CD14-positive monocyte (primary cell): ENCODE data around the gene WNT9B. TPM values are rescaled to one million over a fixed set of nuclear protein-coding genes. Genes with fewer than 3 reads are reported as not detected.

Experiments used
- DNase-seq, 3 donors: peaks; one replicate each; pipeline ENCODE4 v3.0.0-alpha.2; 2011 to 2022
- H2AFZ ChIP-seq: 2 replicates; pipeline ENCODE4 v1.6.0; 2012; ENCODE audit warnings: mild to moderate bottlenecking, low read depth, low read length, inconsistent platforms; ENCODE audit not compliant: insufficient read depth, poor library complexity, severe bottlenecking
- H3K27ac ChIP-seq, 2 donors: 1 replicate in 1 of 2; 2 replicates in 1 of 2; pipeline ENCODE4 v1.5.1; 2012 to 2013; ENCODE audit warnings: low read length in 2 of 2, control low read depth in 1 of 2, inconsistent platforms in 1 of 2, low read depth in 1 of 2, mild to moderate bottlenecking in 1 of 2
- H3K27me3 ChIP-seq, 2 donors: one replicate each; pipeline versions ENCODE4 v1.6.0 to v1.6.1; 2011 to 2013; ENCODE audit warnings: low read length in 2 of 2; ENCODE audit not compliant: control insufficient read depth in 2 of 2, insufficient read depth in 2 of 2
- H3K36me3 ChIP-seq, 2 donors: replicated peaks in 1 of 2; 1 replicate in 1 of 2; 2 replicates in 1 of 2; pipeline versions ENCODE4 v1.5.1 to v1.6.1; 2012 to 2013; ENCODE audit warnings: low read length in 2 of 2, control low read depth in 1 of 2, inconsistent platforms in 1 of 2, mild to moderate bottlenecking in 1 of 2; ENCODE audit not compliant: insufficient read depth in 2 of 2, control insufficient read depth in 1 of 2
- H3K4me1 ChIP-seq, 2 donors: 1 replicate in 1 of 2; 2 replicates in 1 of 2; pipeline versions ENCODE4 v1.5.1 to v1.6.1; 2012 to 2013; ENCODE audit warnings: low read length in 2 of 2, control low read depth in 1 of 2, inconsistent platforms in 1 of 2, mild to moderate bottlenecking in 1 of 2, moderate library complexity in 1 of 2; ENCODE audit not compliant: insufficient read depth in 2 of 2, control insufficient read depth in 1 of 2
- H3K4me2 ChIP-seq: replicated peaks from 2 replicates; pipeline ENCODE3; 2012; ENCODE audit warnings: low read length, moderate library complexity, mild to moderate bottlenecking; ENCODE audit not compliant: poor library complexity, severe bottlenecking; ENCODE audit errors: extremely low read depth
- H3K4me3 ChIP-seq, 3 experiments: fragments of 200-600 bp in 1 of 3; sonication (generic) in 1 of 3; replicated peaks in 1 of 3; 1 replicate in 2 of 3; 2 replicates in 1 of 3; pipeline ENCODE4 v1.5.1; 2011 to 2013; ENCODE audit warnings: low read length in 3 of 3, mild to moderate bottlenecking in 3 of 3, control low read depth in 2 of 3, low read depth in 2 of 3, inconsistent platforms in 1 of 3, moderate library complexity in 1 of 3
- H3K79me2 ChIP-seq: 2 replicates; pipeline ENCODE4 v1.6.0; 2012; ENCODE audit warnings: mild to moderate bottlenecking, control low read depth, inconsistent platforms, low read length, moderate library complexity; ENCODE audit not compliant: insufficient read depth
- H3K9ac ChIP-seq: 2 replicates; pipeline ENCODE4 v1.6.0; 2017; ENCODE audit warnings: low read length, mild to moderate bottlenecking; ENCODE audit not compliant: insufficient read depth, poor library complexity, severe bottlenecking
- H3K9me3 ChIP-seq, 2 donors: replicated peaks in 1 of 2; 1 replicate in 1 of 2; 2 replicates in 1 of 2; pipeline versions ENCODE4 v1.5.1 to v1.6.1; 2012 to 2013; ENCODE audit warnings: low read length in 2 of 2, control low read depth in 1 of 2; ENCODE audit not compliant: control insufficient read depth in 1 of 2, insufficient read depth in 1 of 2
- H4K20me1 ChIP-seq: 2 replicates; pipeline ENCODE4 v1.6.0; 2012; ENCODE audit warnings: mild to moderate bottlenecking, low read length, control low read depth, moderate library complexity; ENCODE audit not compliant: insufficient read depth
- H3K27ac Mint-ChIP-seq, 7 donors: one replicate each; pipeline ENCODE4 v1.8.0; 2020; ENCODE audit warnings: mild to moderate bottlenecking in 7 of 7, mixed read lengths in 7 of 7, moderate library complexity in 6 of 7, inconsistent platforms in 2 of 7
- H3K27me3 Mint-ChIP-seq, 3 donors: one replicate each; pipeline ENCODE4 v1.8.0; 2021 to 2022; ENCODE audit warnings: low read depth in 3 of 3, mild to moderate bottlenecking in 3 of 3, mixed read lengths in 3 of 3, moderate library complexity in 3 of 3, inconsistent platforms in 1 of 3
- H3K36me3 Mint-ChIP-seq, 2 donors: one replicate each; pipeline ENCODE4 v1.8.0; 2020; ENCODE audit warnings: mixed read lengths in 2 of 2, inconsistent platforms in 1 of 2, mild to moderate bottlenecking in 1 of 2
- H3K4me1 Mint-ChIP-seq: one replicate; pipeline ENCODE4 v1.8.0; 2020; ENCODE audit warnings: mild to moderate bottlenecking, mixed read lengths
- H3K4me3 Mint-ChIP-seq, 2 donors: one replicate each; pipeline ENCODE4 v1.8.0; 2020; ENCODE audit warnings: mild to moderate bottlenecking in 2 of 2, mixed read lengths in 2 of 2, moderate library complexity in 1 of 2
- H3K9me3 Mint-ChIP-seq, 7 donors: one replicate each; pipeline ENCODE4 v1.8.0; 2020 to 2022; ENCODE audit warnings: mixed read lengths in 7 of 7, mild to moderate bottlenecking in 6 of 7, moderate library complexity in 6 of 7, inconsistent platforms in 2 of 7
- CTCF ChIP-seq: fragments of 200-600 bp; IDR thresholded peaks from one replicate; pipeline ENCODE4 v1.8.0; 2022; ENCODE audit warnings: antibody characterized with exemption, mild to moderate bottlenecking
- WGBS: methylation state at CpG from one replicate; pipeline ENCODE4 v1.1.5; 2013; ENCODE audit warnings: missing lambda C conversion rate; ENCODE audit not compliant: insufficient coverage; 5-methylcytosine and 5-hydroxymethylcytosine counted together
- intact Hi-C, 2 donors: fragments of 100-400 bp; cut with micrococcal nuclease; formaldehyde crosslinking; loops; one replicate each; pipeline versions ENCODE4 v1.15.0 to v1.15.1; 2023
- polyA plus RNA-seq, 3 donors: library from polyadenylated mRNA; depleted of rRNA in 1 of 3; unstranded in 2 of 3; stranded (reverse) in 1 of 3; fragments of 300-500 nt in 2 of 3; fragments of >200 nt in 1 of 3; fragmentation: Illumina TruSeq in 2 of 3; gene quantifications; 1 replicate in 2 of 3; 2 replicates in 1 of 3; pipeline ENCODE4 v1.2.3, GENCODE V29; 2012 to 2021

The WNT9B gene
- polyA plus RNA-seq, 3 donors = 0.19 TPM; not detected in 2

- Histone ChIP-seq H3K4me1 (no peaks in the 10 kb centered on the region), H4K20me1 (no peaks in the 10 kb centered on the region), H3K27me3 (peaks cover 0 to 3% of the 10 kb centered on the region in 2 donors), H3K4me3 (no peak overlapping the region), H3K4me2 (no peak overlapping the region), H3K9ac (no peak overlapping the region), H2AFZ (no peak overlapping the region), H3K79me2 (no peaks in the 10 kb centered on the region), H3K9me3 (no peaks in the 10 kb centered on the region), H3K36me3 (no peaks in the 10 kb centered on the region), H3K27ac (no peak overlapping the region)
- intact Hi-C loops = no loop called here
- H3K9me3 Mint-ChIP-seq = peaks cover 0 to 4% (median 0%) of the 10 kb centered on the region in 7 donors
- H3K27ac Mint-ChIP-seq = no peak overlapping the region
- no peak overlapping the region for H3K4me3 Mint-ChIP-seq
- no peak for DNase-seq
- TF ChIP-seq CTCF = no peak
- H3K27me3 Mint-ChIP-seq = peaks cover 11 to 25% (median 15%) of the 10 kb centered on the region in 3 donors
- no peaks in the 10 kb centered on the region for H3K4me1 Mint-ChIP-seq
- no peaks in the 10 kb centered on the region for H3K36me3 Mint-ChIP-seq
Measured at GRCh38 chr17:46866747-46867146, 15.4 kb downstream of the WNT9B start.

GRCh38 chr17:46868689-46869187 lies 17.4 kb downstream of the WNT9B start:
- intact Hi-C loops = no loop called here
- Histone ChIP-seq H3K4me1 (no peaks in the 10 kb centered on the region), H3K79me2 (no peaks in the 10 kb centered on the region), H3K4me2 (no peak overlapping the region), H4K20me1 (no peaks in the 10 kb centered on the region), H3K4me3 (no peak overlapping the region), H3K9me3 (no peaks in the 10 kb centered on the region), H3K9ac (no peak overlapping the region), H2AFZ (no peak overlapping the region), H3K36me3 (no peaks in the 10 kb centered on the region), H3K27ac (no peak overlapping the region), H3K27me3 (peaks cover 0 to 3% of the 10 kb centered on the region in 2 donors)
- peaks cover 11 to 24% (median 14%) of the 10 kb centered on the region in 3 donors for H3K27me3 Mint-ChIP-seq
- no peaks in the 10 kb centered on the region for H3K36me3 Mint-ChIP-seq
- no peak for DNase-seq
- no peaks in the 10 kb centered on the region for H3K4me1 Mint-ChIP-seq
- peaks cover 0 to 4% (median 0%) of the 10 kb centered on the region in 7 donors for H3K9me3 Mint-ChIP-seq
- no peak for TF ChIP-seq CTCF
- H3K27ac Mint-ChIP-seq = no peak overlapping the region
- WGBS = 93% methylated on average over 4 of the region's 6 CpGs
- H3K4me3 Mint-ChIP-seq = no peak overlapping the region
